ENCODE data around the gene ALG9. TPM values are rescaled to one million over a fixed set of nuclear protein-coding genes. Genes with fewer than 3 reads are reported as not detected.

ALG9 gene
- total RNA-seq, 1 donor from 2014 or later, result 24.9 TPM

DNA sequence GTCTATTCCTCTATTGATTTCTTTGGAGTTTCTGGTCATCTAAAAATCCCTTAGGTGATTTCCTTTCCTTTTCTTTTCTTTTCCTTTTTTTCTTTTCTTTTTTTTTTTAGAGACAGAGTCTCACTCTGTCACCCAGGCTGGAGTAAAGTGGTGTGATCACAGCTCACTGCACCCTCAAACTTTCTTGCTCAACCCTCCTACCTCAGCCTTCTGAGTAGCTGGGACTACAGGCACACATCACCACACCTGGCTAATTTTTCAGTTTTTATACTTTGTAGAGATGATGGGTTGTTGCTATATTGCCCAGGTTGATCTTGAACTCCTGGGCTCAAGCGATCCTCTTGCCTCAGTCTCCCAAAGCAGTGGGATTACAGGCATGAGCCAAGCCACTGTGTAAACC is 45.4 kb upstream of the ALG9 start:
- no peaks in the 10 kb centered on the region for H3K79me2 ChIP-seq (ENCODE audit: insufficient read depth, low read length)
- H2AFZ ChIP-seq (ENCODE audit: low read depth, low read length), result no peak overlapping the region
- peaks cover 5% of the 10 kb centered on the region for H3K4me1 Mint-ChIP-seq (ENCODE audit: low read depth, unreplicated experiment)
- no peak for DNase-seq (ENCODE audit: low read depth)
- H3K36me3 Mint-ChIP-seq (ENCODE audit: low read depth, unreplicated experiment), result no peaks in the 10 kb centered on the region
- no peak overlapping the region for H3K27ac Mint-ChIP-seq (ENCODE audit: unreplicated experiment)
- no peak overlapping the region for H3K9ac ChIP-seq (ENCODE audit: low read length)
- no peak for FAIRE-seq
- H3K27me3 ChIP-seq (ENCODE audit: insufficient read depth, low read length), result no peaks in the 10 kb centered on the region
- H3K36me3 ChIP-seq (ENCODE audit: insufficient read depth, low read length), result no peaks in the 10 kb centered on the region
- H3K27ac ChIP-seq (ENCODE audit: low read depth, low read length), result no peak overlapping the region
- TF ChIP-seq, protein P1, sequence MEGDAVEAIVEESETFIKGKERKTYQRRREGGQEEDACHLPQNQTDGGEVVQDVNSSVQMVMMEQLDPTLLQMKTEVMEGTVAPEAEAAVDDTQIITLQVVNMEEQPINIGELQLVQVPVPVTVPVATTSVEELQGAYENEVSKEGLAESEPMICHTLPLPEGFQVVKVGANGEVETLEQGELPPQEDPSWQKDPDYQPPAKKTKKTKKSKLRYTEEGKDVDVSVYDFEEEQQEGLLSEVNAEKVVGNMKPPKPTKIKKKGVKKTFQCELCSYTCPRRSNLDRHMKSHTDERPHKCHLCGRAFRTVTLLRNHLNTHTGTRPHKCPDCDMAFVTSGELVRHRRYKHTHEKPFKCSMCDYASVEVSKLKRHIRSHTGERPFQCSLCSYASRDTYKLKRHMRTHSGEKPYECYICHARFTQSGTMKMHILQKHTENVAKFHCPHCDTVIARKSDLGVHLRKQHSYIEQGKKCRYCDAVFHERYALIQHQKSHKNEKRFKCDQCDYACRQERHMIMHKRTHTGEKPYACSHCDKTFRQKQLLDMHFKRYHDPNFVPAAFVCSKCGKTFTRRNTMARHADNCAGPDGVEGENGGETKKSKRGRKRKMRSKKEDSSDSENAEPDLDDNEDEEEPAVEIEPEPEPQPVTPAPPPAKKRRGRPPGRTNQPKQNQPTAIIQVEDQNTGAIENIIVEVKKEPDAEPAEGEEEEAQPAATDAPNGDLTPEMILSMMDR (IDR thresholded peaks at IDR 0.05; ENCODE audit: insufficient read depth, low read depth, low read length), result no peak
- TF ChIP-seq EZH2 (IDR thresholded peaks at IDR 0.05; ENCODE audit: insufficient read depth, low read length), result no peak
- H3K27me3 Mint-ChIP-seq (ENCODE audit: low read depth, unreplicated experiment), result peaks cover 8% of the 10 kb centered on the region
- no peak overlapping the region for H3K4me3 Mint-ChIP-seq (ENCODE audit: unreplicated experiment)
- no peak overlapping the region for H3K4me3 ChIP-seq (ENCODE audit: insufficient read depth, low read depth, low read length)
- H3K4me2 ChIP-seq (ENCODE audit: low read length), result no peak overlapping the region
- H4K20me1 ChIP-seq (ENCODE audit: insufficient read depth, low read length), result no peaks in the 10 kb centered on the region
- H3K4me1 ChIP-seq (ENCODE audit: insufficient read depth, low read length), result peaks cover 18% of the 10 kb centered on the region
- H3K9me3 Mint-ChIP-seq (ENCODE audit: unreplicated experiment), result no peaks in the 10 kb centered on the region
- H3K9me3 ChIP-seq (ENCODE audit: insufficient read depth, low read depth, low read length), result no peaks in the 10 kb centered on the region

DNA sequence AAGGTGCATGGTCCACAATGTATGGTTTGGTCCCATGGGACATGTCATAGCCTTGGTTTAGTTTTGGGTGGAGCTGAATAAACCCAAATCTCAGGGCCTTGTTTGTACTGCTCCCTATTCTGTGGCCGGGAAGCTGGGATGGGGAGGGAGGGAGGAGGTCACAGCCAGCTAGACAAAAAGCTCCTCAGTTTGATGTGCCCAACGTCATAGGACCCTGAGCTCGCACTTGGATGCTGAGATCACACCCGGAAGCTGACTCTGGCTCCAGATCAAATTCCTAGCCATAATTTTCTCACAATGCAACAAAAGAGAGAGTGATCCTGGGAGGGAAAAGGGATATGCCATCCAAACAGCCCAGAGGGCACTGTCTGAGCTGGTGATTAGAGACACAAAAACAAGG is 42.6 kb upstream of the ALG9 start:
- H3K4me2 ChIP-seq (ENCODE audit: low read length), result peak overlapping the region; percentile 31
- H3K27me3 ChIP-seq (ENCODE audit: insufficient read depth, low read length), result peaks cover 5% of the 10 kb centered on the region
- peaks cover 12% of the 10 kb centered on the region for H3K27me3 Mint-ChIP-seq (ENCODE audit: low read depth, unreplicated experiment)
- TF ChIP-seq, protein P1 (IDR thresholded peaks at IDR 0.05; ENCODE audit: insufficient read depth, low read depth, low read length), result no peak
- TF ChIP-seq EZH2 (IDR thresholded peaks at IDR 0.05; ENCODE audit: insufficient read depth, low read length), result no peak
- no peaks in the 10 kb centered on the region for H4K20me1 ChIP-seq (ENCODE audit: insufficient read depth, low read length)
- peaks cover 17% of the 10 kb centered on the region for H3K4me1 Mint-ChIP-seq (ENCODE audit: low read depth, unreplicated experiment)
- peaks cover 18% of the 10 kb centered on the region for H3K4me1 ChIP-seq (ENCODE audit: insufficient read depth, low read length)
- peak overlapping the region; percentile 48 for H2AFZ ChIP-seq (ENCODE audit: low read depth, low read length)
- H3K79me2 ChIP-seq (ENCODE audit: insufficient read depth, low read length), result no peaks in the 10 kb centered on the region
- no peak overlapping the region for H3K4me3 Mint-ChIP-seq (ENCODE audit: unreplicated experiment)
- H3K4me3 ChIP-seq (ENCODE audit: insufficient read depth, low read depth, low read length), result no peak overlapping the region
- no peaks in the 10 kb centered on the region for H3K9me3 Mint-ChIP-seq (ENCODE audit: unreplicated experiment)
- peak overlapping the region; percentile 53 for H3K9ac ChIP-seq (ENCODE audit: low read length)
- H3K27ac ChIP-seq (ENCODE audit: low read depth, low read length), result peak overlapping the region; percentile 37
- DNase-seq (ENCODE audit: low read depth), result peak; percentile 64
- H3K36me3 Mint-ChIP-seq (ENCODE audit: low read depth, unreplicated experiment), result no peaks in the 10 kb centered on the region
- H3K27ac Mint-ChIP-seq (ENCODE audit: unreplicated experiment), result no peak overlapping the region
- no peaks in the 10 kb centered on the region for H3K36me3 ChIP-seq (ENCODE audit: insufficient read depth, low read length)
- FAIRE-seq, result peak; percentile 80
- no peaks in the 10 kb centered on the region for H3K9me3 ChIP-seq (ENCODE audit: insufficient read depth, low read depth, low read length)

DNA sequence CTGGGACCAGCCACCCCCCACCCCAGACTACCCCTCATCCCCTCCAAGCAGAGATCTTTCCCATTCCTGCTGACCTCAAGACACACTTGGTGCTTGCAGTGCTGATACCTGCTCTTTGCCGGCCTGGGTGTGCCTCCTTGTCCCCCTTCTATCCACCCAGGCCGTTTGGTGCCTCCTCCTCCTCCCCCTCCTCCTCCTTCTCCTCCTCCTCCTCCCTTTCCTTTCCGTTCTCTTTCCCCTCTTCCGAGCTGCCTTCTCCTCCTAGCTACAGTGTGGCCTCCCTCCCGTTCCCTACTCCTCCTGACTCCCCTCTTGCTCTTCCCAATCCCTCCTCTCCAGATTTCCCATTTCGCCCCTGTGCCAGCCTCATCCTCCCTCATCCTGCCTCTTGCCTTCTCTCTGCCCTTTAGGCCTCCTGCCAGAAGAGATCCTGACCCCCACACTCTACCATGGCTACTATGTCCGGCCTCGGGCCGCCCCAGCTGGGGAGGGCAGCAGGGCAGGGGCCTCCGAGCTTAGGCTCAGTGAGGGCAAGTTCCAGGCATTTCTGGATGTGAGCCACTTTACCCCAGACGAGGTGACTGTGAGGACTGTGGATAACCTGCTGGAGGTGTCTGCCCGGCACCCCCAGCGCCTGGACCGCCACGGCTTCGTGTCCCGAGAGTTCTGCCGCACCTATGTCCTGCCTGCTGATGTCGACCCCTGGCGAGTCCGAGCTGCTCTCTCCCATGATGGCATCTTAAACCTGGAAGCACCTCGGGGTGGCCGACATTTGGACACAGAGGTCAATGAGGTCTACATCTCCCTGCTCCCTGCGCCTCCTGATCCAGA is 41.9 kb upstream of the ALG9 start:
- H3K4me1 Mint-ChIP-seq (ENCODE audit: low read depth, unreplicated experiment), result peaks cover 17% of the 10 kb centered on the region

More for the DNA sequence above, 41.9 kb upstream of the ALG9 start:
- Histone ChIP-seq H3K27me3 (ENCODE audit: insufficient read depth, low read length) (peaks cover 5% of the 10 kb centered on the region), H3K4me1 (ENCODE audit: insufficient read depth, low read length) (peaks cover 18% of the 10 kb centered on the region), H3K79me2 (ENCODE audit: insufficient read depth, low read length) (no peaks in the 10 kb centered on the region), H2AFZ (ENCODE audit: low read depth, low read length) (peak overlapping the region; percentile 49), H3K27ac (ENCODE audit: low read depth, low read length) (peak overlapping the region; percentile 31), H3K4me2 (ENCODE audit: low read length) (peak overlapping the region; percentile 31), H3K36me3 (ENCODE audit: insufficient read depth, low read length) (no peaks in the 10 kb centered on the region), H3K9ac (ENCODE audit: low read length) (peak overlapping the region; percentile 53), H4K20me1 (ENCODE audit: insufficient read depth, low read length) (no peaks in the 10 kb centered on the region), H3K4me3 (ENCODE audit: insufficient read depth, low read depth, low read length) (no peak overlapping the region), H3K9me3 (ENCODE audit: insufficient read depth, low read depth, low read length) (no peaks in the 10 kb centered on the region)
- DNase-seq (ENCODE audit: low read depth), result no peak
- H3K9me3 Mint-ChIP-seq (ENCODE audit: unreplicated experiment), result no peaks in the 10 kb centered on the region
- H3K27me3 Mint-ChIP-seq (ENCODE audit: low read depth, unreplicated experiment), result peaks cover 10% of the 10 kb centered on the region
- H3K4me3 Mint-ChIP-seq (ENCODE audit: unreplicated experiment), result no peak overlapping the region
- H3K27ac Mint-ChIP-seq (ENCODE audit: unreplicated experiment), result no peak overlapping the region
- no peak for FAIRE-seq
- TF ChIP-seq EZH2 (IDR thresholded peaks at IDR 0.05; ENCODE audit: insufficient read depth, low read length), result no peak
- TF ChIP-seq, protein P1 (IDR thresholded peaks at IDR 0.05; ENCODE audit: insufficient read depth, low read depth, low read length), result no peak
- no peaks in the 10 kb centered on the region for H3K36me3 Mint-ChIP-seq (ENCODE audit: low read depth, unreplicated experiment)
